ENCODE results near the gene GRK6.

Gene GRK6

GRCh38 chr5:177445052-177445916 lies 18.8 kb downstream of the GRK6 start:
- Histone ChIP-seq H3K27me3 (ENCODE audit: control insufficient read depth in 1 of 2, insufficient read depth in 2 of 2, low read length in 2 of 2) (peaks cover 28 to 40% of the 10 kb centered on the region in 2 donors), H3K36me3 (ENCODE audit: insufficient read depth, low read length) (peaks cover 5% of the 10 kb centered on the region), H3K4me3 (ENCODE audit: low read depth in 1 of 2, low read length in 2 of 2) (no peak overlapping the region), H3K4me1 (ENCODE audit: insufficient read depth, low read length) (peaks cover 15% of the 10 kb centered on the region), H3K9me3 (ENCODE audit: low read length) (no peaks in the 10 kb centered on the region), H3K9ac (ENCODE audit: low read length) (no peak overlapping the region), H3K27ac (ENCODE audit: low read depth, low read length) (no peak overlapping the region)

- peak overlapping the region in 1 of 2 donors; percentile 56 for H3K4me3 ChIP-seq (ENCODE audit: low read depth in 1 of 2, low read length in 2 of 2)
- no peaks in the 10 kb centered on the region for H3K9me3 ChIP-seq (ENCODE audit: low read length)
- H3K9ac ChIP-seq (ENCODE audit: low read length): no peak overlapping the region
- peaks cover 5% of the 10 kb centered on the region for H3K36me3 ChIP-seq (ENCODE audit: insufficient read depth, low read length)
- H3K27ac ChIP-seq (ENCODE audit: low read depth, low read length): no peak overlapping the region
- peaks cover 34 to 46% of the 10 kb centered on the region in 2 donors for H3K27me3 ChIP-seq (ENCODE audit: control insufficient read depth in 1 of 2, insufficient read depth in 2 of 2, low read length in 2 of 2)
- peaks cover 15% of the 10 kb centered on the region for H3K4me1 ChIP-seq (ENCODE audit: insufficient read depth, low read length)
Observed at GRCh38 chr5:177445917-177446199, 19.4 kb downstream of the GRK6 start.

- Histone ChIP-seq H3K9ac (ENCODE audit: low read length) (no peak within 1 kb of the TSS), H3K27ac (ENCODE audit: low read depth, low read length) (no peak within 1 kb of the TSS), H3K27me3 (ENCODE audit: control insufficient read depth in 1 of 2, insufficient read depth in 2 of 2, low read length in 2 of 2) (peaks cover 34 to 49% of the 10 kb centered on the region in 2 donors)
Observed at GRCh38 chr5:177446200-177447065, 20.0 kb downstream of the GRK6 start, which contains the start of gene PRR7. Gene PRR7 (plus strand): TSS chr5:177446814. CDS start chr5:177455068, 8,254 bp downstream.

GRCh38 chr5:177447066-177447610 lies 20.7 kb downstream of the GRK6 start:
- Histone ChIP-seq H3K36me3 (ENCODE audit: insufficient read depth, low read length) (peaks cover 5% of the 10 kb centered on the region), H3K27ac (ENCODE audit: low read depth, low read length) (no peak overlapping the region), H3K27me3 (ENCODE audit: control insufficient read depth in 1 of 2, insufficient read depth in 2 of 2, low read length in 2 of 2) (peaks cover 37 to 52% of the 10 kb centered on the region in 2 donors), H3K4me3 (ENCODE audit: low read depth in 1 of 2, low read length in 2 of 2) (peak overlapping the region; percentile 48 to 56), H3K9me3 (ENCODE audit: low read length) (no peaks in the 10 kb centered on the region), H3K4me1 (ENCODE audit: insufficient read depth, low read length) (peaks cover 15% of the 10 kb centered on the region), H3K9ac (ENCODE audit: low read length) (no peak overlapping the region)

More at GRCh38 chr5:177446200-177447065, 20.0 kb downstream of the GRK6 start, which contains the start of gene PRR7:
- Histone ChIP-seq H3K36me3 (ENCODE audit: insufficient read depth, low read length) (peaks cover 5% of the 10 kb centered on the region), H3K9me3 (ENCODE audit: low read length) (no peaks in the 10 kb centered on the region), H3K4me3 (ENCODE audit: low read depth in 1 of 2, low read length in 2 of 2) (peak within 1 kb of the TSS; percentile 48 to 56), H3K4me1 (ENCODE audit: insufficient read depth, low read length) (peaks cover 15% of the 10 kb centered on the region)

- peaks cover 15% of the 10 kb centered on the region for H3K4me1 ChIP-seq (ENCODE audit: insufficient read depth, low read length)
- H3K36me3 ChIP-seq (ENCODE audit: insufficient read depth, low read length): no peaks in the 10 kb centered on the region
- no peak overlapping the region for H3K9ac ChIP-seq (ENCODE audit: low read length)
- H3K9me3 ChIP-seq (ENCODE audit: low read length): no peaks in the 10 kb centered on the region
- H3K27me3 ChIP-seq (ENCODE audit: control insufficient read depth in 1 of 2, insufficient read depth in 2 of 2, low read length in 2 of 2): peaks cover 42 to 58% of the 10 kb centered on the region in 2 donors
- H3K4me3 ChIP-seq (ENCODE audit: low read depth in 1 of 2, low read length in 2 of 2): no peak overlapping the region
- H3K27ac ChIP-seq (ENCODE audit: low read depth, low read length): no peak overlapping the region
Observed at GRCh38 chr5:177447611-177448243, 21.3 kb downstream of the GRK6 start.

- H3K36me3 ChIP-seq (ENCODE audit: insufficient read depth, low read length): no peaks in the 10 kb centered on the region
- H3K4me1 ChIP-seq (ENCODE audit: insufficient read depth, low read length): peaks cover 15% of the 10 kb centered on the region
- no peak overlapping the region for H3K4me3 ChIP-seq (ENCODE audit: low read depth in 1 of 2, low read length in 2 of 2)
- peaks cover 47 to 65% of the 10 kb centered on the region in 2 donors for H3K27me3 ChIP-seq (ENCODE audit: control insufficient read depth in 1 of 2, insufficient read depth in 2 of 2, low read length in 2 of 2)
- H3K27ac ChIP-seq (ENCODE audit: low read depth, low read length): no peak overlapping the region
- no peak overlapping the region for H3K9ac ChIP-seq (ENCODE audit: low read length)
- no peaks in the 10 kb centered on the region for H3K9me3 ChIP-seq (ENCODE audit: low read length)
Observed at GRCh38 chr5:177448244-177448950, 21.9 kb downstream of the GRK6 start.

- H3K27me3 ChIP-seq (ENCODE audit: control insufficient read depth in 1 of 2, insufficient read depth in 2 of 2, low read length in 2 of 2): peaks cover 47 to 66% of the 10 kb centered on the region in 2 donors
- H3K27ac ChIP-seq (ENCODE audit: low read depth, low read length): no peak overlapping the region
- peaks cover 22% of the 10 kb centered on the region for H3K4me1 ChIP-seq (ENCODE audit: insufficient read depth, low read length)
- H3K4me3 ChIP-seq (ENCODE audit: low read depth in 1 of 2, low read length in 2 of 2): no peak overlapping the region
- no peak overlapping the region for H3K9ac ChIP-seq (ENCODE audit: low read length)
- H3K36me3 ChIP-seq (ENCODE audit: insufficient read depth, low read length): no peaks in the 10 kb centered on the region
- H3K9me3 ChIP-seq (ENCODE audit: low read length): no peaks in the 10 kb centered on the region
Observed at GRCh38 chr5:177449140-177450061, 22.9 kb downstream of the GRK6 start.

GRCh38 chr5:177450667-177451424 lies 24.4 kb downstream of the GRK6 start:
- Histone ChIP-seq H3K4me3 (ENCODE audit: low read depth in 1 of 2, low read length in 2 of 2) (no peak overlapping the region), H3K9ac (ENCODE audit: low read length) (no peak overlapping the region), H3K27ac (ENCODE audit: low read depth, low read length) (no peak overlapping the region), H3K4me1 (ENCODE audit: insufficient read depth, low read length) (peaks cover 20% of the 10 kb centered on the region), H3K36me3 (ENCODE audit: insufficient read depth, low read length) (no peaks in the 10 kb centered on the region), H3K27me3 (ENCODE audit: control insufficient read depth in 1 of 2, insufficient read depth in 2 of 2, low read length in 2 of 2) (peaks cover 47 to 58% of the 10 kb centered on the region in 2 donors), H3K9me3 (ENCODE audit: low read length) (no peaks in the 10 kb centered on the region)

- Histone ChIP-seq H3K9me3 (ENCODE audit: low read length) (no peaks in the 10 kb centered on the region), H3K9ac (ENCODE audit: low read length) (no peak overlapping the region), H3K27ac (ENCODE audit: low read depth, low read length) (no peak overlapping the region), H3K27me3 (ENCODE audit: control insufficient read depth in 1 of 2, insufficient read depth in 2 of 2, low read length in 2 of 2) (peaks cover 42 to 49% of the 10 kb centered on the region in 2 donors), H3K36me3 (ENCODE audit: insufficient read depth, low read length) (peaks cover 6% of the 10 kb centered on the region), H3K4me1 (ENCODE audit: insufficient read depth, low read length) (peaks cover 20% of the 10 kb centered on the region), H3K4me3 (ENCODE audit: low read depth in 1 of 2, low read length in 2 of 2) (no peak overlapping the region)
Observed at GRCh38 chr5:177452688-177453638, 26.5 kb downstream of the GRK6 start.

All from muscle layer of colon (tissue), 2 donors.